Activated naive CD4-positive, alpha-beta T cell treated with Interleukin-2 at 50 U/mL for 16 hours (primary cell): ENCODE results near the gene LCE2D.
"Not testable (repeated sequence)": the region's sequence is repeated elsewhere in the genome, so short reads cannot be mapped to it uniquely, and the experiment has no call there.

ENCODE experiments used
- DNase-seq: peaks from one replicate; pipeline ENCODE4 v3.0.0-alpha.2; 2020

Gene LCE2D

DNA sequence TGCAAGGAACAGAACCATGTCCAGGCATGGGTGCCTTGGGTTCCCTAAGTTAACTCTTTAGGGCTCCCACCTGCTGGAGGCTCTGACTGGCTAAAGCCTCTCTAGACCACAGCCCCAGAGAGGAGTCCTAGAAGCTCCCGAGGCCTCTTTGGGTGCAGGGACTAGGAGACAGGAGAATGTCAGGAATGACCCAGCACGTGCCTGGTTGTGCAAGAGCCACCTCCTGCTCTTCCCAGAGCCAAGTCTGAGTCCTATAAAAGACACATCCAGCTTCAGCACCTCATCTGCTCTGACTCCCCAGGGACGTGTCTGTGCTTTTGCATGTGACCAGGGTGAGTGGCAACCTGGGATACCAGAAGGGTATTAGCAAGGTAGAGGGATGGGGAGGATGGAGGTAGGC is at the start of gene LCE2D:
Gene LCE2D (plus strand): TSS at position 283 of the 400 bp plus-strand sequence. CDS start 726 bp downstream, outside the sequence.
- no peak for DNase-seq

GRCh38 chr1:152613511-152613910 is 49.7 kb upstream of the LCE2D start, which contains the start of gene LCE3B:
LCE3B (plus strand) TSS chr1:152613811; CDS start chr1:152613811, 0 bp downstream.
- no peak for DNase-seq

DNA sequence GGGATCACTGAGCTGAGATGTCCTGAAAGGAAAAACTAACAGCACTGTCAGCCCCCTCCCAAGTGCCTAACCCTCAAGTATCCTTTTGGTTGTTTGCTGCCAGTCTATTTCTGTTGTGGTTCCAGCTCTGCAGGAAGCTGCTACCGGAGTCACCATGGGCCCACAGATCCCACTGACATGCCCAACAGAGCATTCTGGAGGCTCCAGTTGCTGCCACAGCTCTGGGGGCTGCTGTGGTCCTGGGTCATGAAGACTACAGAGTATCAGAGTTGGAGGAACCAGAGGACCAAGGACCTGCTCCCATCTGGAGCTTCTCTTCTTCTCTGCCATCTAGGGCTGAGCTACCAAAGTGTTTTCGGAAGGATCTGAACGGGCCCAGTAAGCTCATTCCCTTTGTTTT is 41.2 kb upstream of the LCE2D start:
- DNase-seq = no peak

DNA sequence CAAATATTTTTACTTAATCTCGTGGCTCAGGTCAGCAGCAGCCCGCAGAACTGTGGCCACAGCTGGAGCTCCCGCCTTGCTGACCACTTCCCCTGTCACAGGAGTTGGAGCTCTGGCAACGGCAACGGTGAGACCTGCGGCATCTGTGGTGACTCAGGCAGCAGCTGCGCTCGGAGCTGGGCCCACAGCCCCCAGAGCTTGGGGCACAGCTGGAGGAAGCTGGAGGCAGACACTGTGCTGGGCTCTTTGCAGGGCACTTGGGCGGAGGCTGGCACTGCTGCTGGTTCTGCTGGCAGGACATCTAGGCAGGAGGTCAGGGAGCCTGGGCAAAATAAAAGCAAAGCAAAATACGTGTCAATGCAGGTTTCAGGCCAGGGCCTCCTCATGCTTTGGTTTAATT is 40.4 kb upstream of the LCE2D start, which contains the start of gene LCE3A:
Gene LCE3A (minus strand): TSS at position 301 of the 400 bp plus-strand sequence. CDS start 0 bp downstream, at position 301.
- no peak for DNase-seq

DNA sequence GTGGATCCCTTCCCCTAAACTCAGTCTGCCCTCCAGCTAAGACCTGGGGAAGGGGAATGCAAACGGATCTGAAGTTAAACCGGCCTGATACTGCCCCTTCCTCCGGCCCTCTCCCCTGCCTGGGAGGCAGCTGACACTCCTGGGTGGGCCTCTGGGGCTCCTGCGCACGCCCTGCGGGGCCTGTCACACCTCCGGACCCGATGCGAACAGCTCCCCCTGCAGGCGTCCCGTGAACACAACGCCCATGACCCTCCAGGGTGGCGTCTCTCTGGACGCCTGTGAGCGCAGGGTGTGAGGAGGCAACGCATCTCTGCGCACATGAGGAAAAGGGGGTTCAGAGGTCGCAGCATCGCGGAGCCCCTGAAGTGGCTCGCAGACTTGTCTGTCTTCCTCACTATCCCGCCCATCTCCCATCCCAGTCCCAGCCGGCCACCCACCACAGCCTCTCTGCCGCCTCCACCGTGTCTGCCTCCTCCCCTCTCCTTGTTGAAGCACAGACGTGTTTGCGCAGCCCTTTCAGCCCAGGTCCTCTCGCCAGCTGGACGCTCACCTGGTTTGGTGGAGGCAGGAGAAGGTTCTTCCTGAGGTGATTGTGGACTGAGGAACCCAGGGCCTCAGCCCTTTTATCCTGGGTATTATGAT is 39.9 kb upstream of the LCE2D start:
- DNase-seq = no peak

GRCh38 chr1:152626744-152627143 is 36.4 kb upstream of the LCE2D start:
- DNase-seq = no peak

- DNase-seq = no peak
Measured at GRCh38 chr1:152630596-152630995, 32.6 kb upstream of the LCE2D start.

DNA sequence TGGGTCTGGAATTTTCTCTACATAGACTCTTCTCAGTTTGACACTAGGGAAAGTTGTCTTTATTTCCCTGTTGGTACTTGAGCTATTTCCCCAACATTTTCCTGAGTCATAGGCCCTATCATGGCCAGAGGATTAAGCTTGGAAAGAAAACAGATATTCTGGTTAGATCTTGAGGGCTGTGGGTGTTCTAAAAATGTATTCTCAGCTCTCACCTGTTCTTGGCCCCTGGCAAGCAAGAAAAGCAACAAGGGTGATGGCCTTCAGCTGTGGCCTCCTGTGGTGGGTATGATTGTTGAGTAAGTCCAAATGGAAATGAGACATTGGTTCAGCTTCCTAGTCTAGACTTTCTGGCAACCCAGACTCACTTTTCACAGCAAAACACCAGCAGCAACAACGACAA is 22.8 kb upstream of the LCE2D start:
- DNase-seq = no peak

GRCh38 chr1:152643945-152644344 is 19.2 kb upstream of the LCE2D start:
- DNase-seq = no peak

- DNase-seq = no peak
Measured at GRCh38 chr1:152645146-152645545, 18.0 kb upstream of the LCE2D start.

DNA sequence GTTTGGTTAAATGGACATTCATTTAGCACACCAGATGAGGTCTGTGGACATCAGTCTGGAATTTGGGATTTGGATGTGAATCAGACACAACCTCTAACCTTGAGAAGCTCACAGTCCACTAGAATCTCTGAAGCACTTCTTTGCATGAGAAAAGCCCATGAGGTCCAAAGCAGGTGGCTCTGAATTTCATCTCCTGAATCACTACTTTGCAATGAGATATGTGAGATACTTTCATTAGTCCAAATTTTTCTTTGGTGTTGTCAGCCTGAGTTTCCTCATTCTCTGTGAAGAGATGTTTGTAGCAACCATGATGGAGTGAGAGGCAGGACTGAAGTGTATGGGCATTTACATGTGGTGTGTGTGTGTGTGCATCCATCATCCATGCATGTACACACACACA is 16.5 kb upstream of the LCE2D start:
- DNase-seq = no peak

GRCh38 chr1:152654110-152654509 is 9.1 kb upstream of the LCE2D start:
- peak; percentile 44 for DNase-seq

GRCh38 chr1:152656459-152656858 is 6.7 kb upstream of the LCE2D start:
- no peak for DNase-seq

DNA sequence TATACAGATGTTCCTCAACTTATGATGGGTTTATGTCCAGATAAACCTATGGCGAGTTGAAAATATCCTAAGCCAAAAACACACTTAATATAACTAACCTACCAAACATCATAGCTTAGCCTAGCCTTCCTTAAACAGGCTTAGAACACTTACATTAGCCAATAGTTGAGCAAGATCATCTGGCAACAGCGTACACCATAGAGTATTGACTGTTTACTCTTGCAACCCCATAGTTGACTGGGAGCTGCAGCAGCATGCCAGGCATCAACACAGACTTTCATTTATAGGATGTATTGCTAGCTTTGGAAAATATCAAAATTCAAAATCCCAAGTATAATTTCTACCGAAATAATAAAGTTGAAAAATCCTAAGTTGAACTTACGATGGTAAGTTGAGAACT is 5.5 kb upstream of the LCE2D start:
- DNase-seq = no peak

DNA sequence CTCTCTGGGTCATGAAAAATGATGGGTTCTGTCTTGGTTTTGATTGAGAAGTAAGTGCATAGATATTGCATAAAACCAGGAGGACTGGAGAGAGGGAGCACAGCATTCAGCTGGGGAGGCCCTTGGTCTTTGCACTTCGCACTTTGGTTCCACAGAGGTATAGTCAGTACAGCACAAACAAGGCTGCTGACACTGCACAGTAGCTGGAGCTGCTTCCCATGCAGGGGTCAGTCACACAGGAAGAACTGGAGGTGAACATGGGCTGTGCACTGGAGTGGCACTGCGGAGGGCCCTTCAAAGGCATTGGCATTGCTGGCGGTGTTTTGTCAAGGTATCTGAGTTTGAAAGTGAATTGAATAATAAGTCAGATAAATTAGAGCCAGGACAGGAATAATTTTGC is 4.5 kb upstream of the LCE2D start:
- no peak for DNase-seq

DNA sequence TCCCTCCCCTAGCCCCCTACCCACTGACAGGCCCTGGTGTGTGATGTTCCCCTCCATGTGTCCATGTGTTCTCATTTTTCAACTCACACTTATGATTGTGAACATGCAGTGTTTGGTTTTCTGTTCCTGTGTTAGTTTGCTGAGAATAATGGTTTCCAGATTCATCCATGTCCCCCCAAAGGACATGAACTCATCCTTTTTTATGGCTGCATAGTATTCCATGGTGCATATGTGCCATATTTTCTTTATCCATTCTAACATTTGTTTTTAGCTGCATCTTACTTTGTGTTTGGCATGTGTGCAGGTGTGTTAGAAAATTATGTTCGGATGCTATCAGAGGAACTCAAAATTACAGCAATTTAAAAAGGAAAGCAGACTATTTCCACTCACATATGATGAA is 3.0 kb downstream of the LCE2D start:
- not testable (repeated sequence) for DNase-seq

- no peak for DNase-seq
Measured at GRCh38 chr1:152667648-152668047, 4.5 kb downstream of the LCE2D start.

- no peak for DNase-seq
Measured at GRCh38 chr1:152673016-152673415, 9.8 kb downstream of the LCE2D start.

DNA sequence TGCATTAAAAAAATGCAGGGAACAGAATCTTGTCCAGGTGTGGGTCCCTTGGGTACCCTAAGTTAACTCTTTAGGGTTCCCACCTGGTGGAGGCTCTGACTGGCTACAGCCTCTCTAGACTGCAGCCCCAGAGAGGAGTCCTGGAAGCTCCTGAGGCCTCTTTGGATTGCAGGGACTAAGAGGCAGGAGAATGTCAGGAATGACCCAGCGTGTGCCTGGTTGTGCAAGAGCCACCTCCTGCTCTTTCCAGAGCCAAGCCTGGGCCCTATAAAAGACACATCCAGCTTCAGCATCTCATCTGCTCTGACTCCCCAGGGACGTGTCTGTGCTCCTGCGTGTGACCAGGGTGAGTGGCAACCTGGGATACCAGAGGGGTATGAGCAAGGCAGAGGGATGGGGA is 11.8 kb downstream of the LCE2D start, which contains the start of gene LCE2C:
Gene LCE2C (plus strand): TSS at position 297 of the 400 bp plus-strand sequence. CDS start 737 bp downstream, outside the sequence.
- DNase-seq = not testable (repeated sequence)

GRCh38 chr1:152679459-152679858 is 16.3 kb downstream of the LCE2D start:
- no peak for DNase-seq

GRCh38 chr1:152681616-152682015 is 18.4 kb downstream of the LCE2D start:
- DNase-seq = no peak

DNA sequence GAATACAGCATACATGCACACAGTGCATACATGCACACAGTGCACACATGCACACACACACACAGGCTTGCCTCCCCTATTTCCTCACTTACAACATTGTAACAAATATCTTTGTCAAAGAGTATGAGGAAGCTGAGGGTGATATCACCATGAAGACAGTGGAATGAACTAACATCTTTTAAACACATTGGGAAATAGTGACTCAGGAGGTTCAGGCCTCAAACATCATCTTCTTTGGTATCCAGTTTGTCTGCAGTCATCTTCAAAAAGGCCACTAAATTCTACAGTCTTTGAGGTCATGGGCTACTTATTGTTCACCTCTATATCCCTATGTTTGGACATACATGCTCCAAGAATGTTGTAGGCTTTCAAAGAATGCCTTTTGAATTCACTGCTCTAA is 20.7 kb downstream of the LCE2D start:
- no peak for DNase-seq

DNA sequence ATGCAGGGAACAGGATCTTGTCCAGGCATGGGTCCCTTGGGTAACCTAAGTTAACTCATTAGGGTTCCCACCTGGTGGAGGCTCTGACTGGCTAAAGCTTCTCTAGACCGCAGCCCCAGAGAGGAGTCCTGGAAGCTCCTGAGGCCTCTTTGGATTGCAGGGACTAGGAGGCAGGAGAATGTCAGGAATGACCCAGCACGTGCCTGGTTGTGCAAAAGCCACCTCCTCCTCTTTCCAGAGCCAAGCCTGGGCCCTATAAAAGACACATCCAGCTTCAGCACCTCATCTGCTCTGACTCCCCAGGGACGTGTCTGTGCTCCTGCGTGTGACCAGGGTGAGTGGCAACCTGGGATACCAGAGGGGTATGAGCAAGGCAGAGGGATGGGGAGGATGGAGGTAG is 22.6 kb downstream of the LCE2D start, which contains the start of gene LCE2B:
Gene LCE2B (plus strand): TSS at position 301 of the 400 bp plus-strand sequence. CDS start 721 bp downstream, outside the sequence.
- DNase-seq = not testable (repeated sequence)

GRCh38 chr1:152697701-152698600 is 34.8 kb downstream of the LCE2D start, which contains the start of gene LCE2A:
LCE2A (plus strand) TSS chr1:152698345; CDS start chr1:152698902, 557 bp downstream.
- no peak for DNase-seq
